ENCODE results near the gene HMGXB4.

Gene HMGXB4

DNA sequence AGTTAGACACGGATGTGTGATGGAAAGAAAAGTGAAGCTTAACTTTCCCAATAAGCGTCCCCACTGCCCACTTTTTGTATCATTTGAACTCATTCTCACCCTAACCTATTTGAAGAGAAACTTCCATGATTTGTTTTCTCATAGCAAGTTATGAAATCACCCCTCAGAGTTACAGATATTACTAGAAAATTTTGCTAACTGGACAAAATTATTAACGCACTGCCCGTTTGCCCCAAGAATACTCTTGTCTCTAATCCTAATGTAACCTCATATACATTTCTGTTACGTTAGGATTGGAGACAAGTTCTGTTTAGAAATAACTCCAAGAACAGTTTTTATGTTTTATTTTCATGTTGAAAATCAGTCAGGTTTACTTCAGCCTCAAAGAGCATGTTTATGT, 67.9 kb downstream of the HMGXB4 start:
- in situ Hi-C loops (cut with HindIII; ENCODE audit: low sequenced_read_pairs), result no loop called here

DNA sequence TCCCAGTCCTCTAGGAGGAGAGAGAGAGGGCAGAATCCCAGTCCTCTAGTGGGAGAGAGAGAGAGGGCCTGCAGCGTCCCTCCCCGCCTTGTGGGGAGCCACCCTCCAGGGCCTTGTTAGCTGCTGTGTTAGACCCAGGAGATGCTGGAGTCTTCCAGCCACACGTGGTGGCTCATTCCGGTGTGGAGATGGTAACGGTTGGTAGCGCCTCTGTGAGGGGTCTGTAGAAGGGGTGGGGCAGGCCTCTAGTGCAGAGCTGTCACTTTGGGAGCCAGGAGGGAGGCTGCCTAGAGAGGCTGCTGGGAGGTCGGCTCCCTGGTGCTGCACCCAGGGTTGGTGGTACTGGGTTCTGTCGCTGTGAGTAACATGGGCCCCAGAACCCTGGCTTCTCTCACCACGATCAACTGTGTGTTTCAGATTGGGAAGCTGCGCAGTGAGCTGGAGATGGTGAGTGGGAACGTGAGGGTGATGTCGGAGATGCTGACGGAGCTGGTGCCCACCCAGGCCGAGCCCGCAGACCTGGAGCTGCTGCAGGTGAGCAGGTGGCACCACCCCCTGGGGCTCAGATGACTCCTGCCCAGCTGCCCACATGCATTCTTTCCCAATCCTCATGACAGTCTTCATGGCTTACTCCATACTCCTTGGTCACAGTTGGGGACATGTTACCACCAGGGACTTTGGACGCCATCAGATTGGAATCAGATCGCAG, 69.7 kb downstream of the HMGXB4 start:
- in situ Hi-C loops (cut with HindIII; ENCODE audit: low sequenced_read_pairs), result no loop called here

DNA sequence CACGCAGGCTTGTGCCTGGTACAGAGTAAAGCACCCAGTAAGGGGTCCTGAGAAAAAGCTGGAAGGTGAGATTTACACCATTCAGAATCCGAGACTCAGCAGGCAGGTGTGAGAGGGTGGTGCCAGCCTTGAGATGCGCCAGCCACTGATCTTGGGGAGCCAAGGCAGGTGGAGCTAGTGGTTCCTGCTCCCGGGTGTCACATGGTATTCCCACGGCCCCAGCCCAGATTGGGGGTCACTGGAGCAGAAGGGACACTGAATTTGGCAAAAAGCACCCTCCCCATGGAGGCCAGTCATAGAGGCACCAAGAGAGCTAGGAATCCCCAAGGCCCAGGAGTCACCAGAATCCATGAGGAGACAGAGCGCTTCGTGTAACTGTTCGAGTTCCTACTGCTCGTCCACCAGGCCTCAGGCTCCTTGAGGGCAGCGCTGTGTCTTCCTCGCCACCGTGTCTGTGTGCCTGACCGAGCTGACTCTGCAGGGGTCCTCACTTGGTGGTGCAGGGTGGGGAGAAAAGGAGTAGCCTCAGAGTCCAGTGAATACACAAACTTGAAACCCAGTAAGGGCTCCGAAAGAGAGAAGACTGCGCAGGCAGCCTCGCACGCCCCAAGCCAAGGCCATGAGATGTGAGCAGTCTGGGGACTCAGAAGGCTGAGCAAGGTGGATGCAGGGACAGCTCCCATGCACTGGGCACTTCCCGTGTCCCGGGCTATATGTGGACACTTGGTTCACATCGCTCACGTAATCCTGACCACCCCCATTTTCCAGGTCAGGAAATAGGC, 70.6 kb downstream of the HMGXB4 start:
- in situ Hi-C loops (cut with HindIII; ENCODE audit: low sequenced_read_pairs), result no loop called here

DNA sequence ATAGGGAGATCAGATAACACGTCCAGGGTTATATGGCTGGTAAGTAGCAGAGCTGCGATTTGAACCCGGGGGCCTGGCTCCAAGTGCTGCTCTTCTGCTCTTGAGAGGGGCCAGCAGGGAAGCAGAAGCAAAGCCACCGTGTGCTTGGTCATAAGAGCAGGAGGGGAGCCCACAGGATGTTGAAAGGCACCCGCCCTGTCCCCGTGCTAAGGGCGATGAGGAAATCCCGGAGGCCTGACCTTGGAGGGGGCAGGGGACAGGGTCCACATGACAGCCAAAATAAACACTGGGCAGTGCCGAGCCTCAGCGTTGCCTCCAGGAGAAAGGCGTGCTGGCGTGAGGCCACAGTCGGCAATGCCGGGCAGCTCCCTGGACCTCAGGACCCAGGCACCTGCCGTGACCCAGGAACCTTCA, 71.2 kb downstream of the HMGXB4 start:
- in situ Hi-C loops (cut with HindIII; ENCODE audit: low sequenced_read_pairs), result no loop called here

DNA sequence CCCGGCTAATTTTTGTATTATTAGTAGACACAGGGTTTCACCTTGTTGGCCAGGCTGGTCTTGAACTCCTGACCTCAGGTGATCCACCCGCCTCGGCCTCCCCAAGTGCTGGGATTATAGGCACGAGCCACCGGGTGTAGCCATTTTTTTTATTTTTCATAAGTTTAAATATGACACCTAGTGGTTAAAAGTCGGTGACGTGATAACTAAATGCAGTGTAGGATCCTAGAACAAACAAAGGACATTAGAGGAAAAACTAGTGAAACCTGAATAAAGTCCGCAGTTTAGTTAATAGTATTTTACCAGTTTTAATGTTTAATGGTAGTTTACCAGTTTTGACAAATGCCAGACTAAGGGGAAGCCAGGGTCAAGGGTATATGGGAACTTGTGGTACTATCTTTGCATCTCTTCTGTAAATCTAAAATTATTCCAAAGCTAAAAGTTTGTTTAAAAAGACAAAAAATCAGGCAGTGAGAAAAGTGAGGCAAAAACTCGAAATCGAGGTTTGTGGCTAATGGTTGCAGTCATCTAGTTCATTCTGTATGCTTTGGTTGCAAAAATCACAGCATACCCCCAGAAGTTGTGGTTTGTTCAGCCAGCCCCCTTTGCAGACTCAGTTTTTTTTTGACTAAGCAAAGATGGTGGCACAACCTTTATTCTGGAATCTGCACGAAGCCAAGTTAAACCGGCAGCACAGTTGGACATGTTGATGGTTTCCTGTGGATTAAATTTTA, 72.0 kb downstream of the HMGXB4 start:
- in situ Hi-C loops (cut with HindIII; ENCODE audit: low sequenced_read_pairs), result no loop called here

DNA sequence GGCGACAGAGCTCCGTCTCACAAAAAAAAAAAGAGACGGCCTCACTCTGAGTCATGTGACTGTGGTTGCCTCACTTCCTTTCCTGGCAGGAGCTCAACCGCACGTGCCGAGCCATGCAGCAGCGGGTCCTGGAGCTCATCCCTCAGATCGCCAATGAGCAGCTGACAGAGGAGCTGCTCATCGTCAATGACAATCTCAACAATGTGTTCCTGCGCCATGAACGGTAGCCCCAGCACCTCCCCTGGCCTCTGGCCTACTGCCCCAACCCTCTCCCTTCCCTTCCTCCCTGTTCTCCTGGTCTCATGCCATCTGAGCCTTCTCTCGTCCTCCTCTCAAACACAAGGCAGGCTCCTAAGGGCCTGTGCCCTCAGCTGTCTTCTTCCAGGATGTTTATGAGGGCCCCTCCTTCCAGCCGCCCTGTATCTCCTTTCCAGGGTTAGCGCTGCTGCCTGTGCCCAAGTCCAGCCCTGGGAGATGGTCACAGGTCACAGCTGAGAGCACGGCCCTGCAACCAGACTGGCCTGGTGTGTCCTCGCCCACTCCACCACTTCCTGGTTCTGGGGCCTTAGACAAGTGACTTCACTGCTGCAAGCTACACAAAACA, 73.1 kb downstream of the HMGXB4 start:
- in situ Hi-C loops (cut with HindIII; ENCODE audit: low sequenced_read_pairs), result no loop called here

DNA sequence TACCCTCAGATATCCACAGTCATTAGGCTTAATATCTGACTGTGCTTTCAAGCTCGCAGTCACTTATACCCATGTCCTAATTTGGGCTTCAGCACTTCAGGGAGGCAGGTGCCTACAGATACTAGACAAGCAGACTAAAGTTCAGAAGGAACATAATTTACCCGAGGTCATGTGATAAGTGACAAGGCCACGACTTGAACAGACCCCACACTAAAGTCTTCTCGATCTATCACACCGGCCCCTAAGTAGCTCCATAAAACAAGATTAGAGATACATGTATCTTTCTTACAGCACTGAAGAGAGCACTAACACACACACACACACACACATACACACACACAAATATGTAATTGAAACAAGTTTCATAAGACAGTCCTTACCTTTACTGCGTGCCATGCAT, 75.0 kb downstream of the HMGXB4 start:
- in situ Hi-C loops (cut with HindIII; ENCODE audit: low sequenced_read_pairs), result no loop called here

DNA sequence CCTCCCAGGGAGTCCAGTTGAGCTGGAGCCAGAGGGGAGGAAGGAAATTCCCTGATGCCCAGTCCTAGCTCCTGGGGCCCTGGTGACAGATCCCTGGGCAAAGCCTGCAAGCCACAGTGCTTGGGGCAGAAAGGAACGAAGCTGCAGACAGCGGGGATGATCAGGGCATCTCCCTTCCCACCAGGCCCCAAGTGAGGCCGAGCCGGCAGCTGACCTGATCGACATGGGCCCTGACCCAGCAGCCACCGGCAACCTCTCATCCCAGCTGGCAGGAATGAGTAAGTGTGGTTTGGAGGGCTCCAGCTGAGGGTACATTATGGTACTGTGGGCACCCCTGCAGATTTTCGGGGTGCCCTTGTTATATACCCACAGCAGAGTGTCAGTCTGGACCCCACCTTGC, 75.9 kb downstream of the HMGXB4 start:
- in situ Hi-C loops (cut with HindIII; ENCODE audit: low sequenced_read_pairs), result no loop called here

DNA sequence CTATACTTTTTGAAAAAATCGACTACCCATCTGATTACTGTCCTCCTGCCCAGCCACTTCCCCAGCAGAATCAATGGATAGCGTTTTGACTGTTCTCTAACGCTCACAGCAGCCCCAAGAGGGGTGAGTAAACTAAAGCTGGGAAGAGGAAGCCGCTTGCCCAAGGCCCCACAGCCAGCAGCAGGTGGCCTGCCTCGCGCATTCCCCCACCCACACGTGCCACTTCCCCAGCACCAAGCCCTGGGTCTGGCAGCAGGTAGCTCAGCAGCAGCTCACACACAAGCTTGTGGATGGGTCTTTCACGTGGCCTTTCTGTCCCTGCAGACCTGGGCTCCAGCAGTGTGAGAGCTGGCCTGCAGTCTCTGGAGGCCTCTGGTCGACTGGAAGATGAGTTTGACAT, 76.7 kb downstream of the HMGXB4 start:
- in situ Hi-C loops (cut with HindIII; ENCODE audit: low sequenced_read_pairs), result no loop called here

DNA sequence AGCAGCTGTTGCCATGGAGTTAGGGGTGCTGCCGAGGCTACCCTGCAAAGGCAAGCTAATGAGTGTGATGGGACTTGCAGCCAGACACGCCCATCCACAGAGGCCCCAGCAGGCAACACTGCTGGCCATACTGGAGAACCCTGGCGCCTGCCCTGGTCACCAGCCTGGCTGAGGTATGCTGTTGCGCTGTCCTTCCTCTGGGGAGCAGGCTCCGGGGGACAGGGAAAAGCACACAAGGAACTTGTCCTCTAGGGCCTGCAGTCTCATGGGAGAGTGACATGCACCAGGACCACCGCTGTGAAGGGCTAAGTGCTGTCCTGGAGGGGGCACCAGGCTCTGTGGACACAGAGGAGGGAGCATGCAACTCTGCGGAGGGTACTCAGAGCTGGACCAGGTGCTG, 78.2 kb downstream of the HMGXB4 start:
- in situ Hi-C loops (cut with HindIII; ENCODE audit: low sequenced_read_pairs), result no loop called here

DNA sequence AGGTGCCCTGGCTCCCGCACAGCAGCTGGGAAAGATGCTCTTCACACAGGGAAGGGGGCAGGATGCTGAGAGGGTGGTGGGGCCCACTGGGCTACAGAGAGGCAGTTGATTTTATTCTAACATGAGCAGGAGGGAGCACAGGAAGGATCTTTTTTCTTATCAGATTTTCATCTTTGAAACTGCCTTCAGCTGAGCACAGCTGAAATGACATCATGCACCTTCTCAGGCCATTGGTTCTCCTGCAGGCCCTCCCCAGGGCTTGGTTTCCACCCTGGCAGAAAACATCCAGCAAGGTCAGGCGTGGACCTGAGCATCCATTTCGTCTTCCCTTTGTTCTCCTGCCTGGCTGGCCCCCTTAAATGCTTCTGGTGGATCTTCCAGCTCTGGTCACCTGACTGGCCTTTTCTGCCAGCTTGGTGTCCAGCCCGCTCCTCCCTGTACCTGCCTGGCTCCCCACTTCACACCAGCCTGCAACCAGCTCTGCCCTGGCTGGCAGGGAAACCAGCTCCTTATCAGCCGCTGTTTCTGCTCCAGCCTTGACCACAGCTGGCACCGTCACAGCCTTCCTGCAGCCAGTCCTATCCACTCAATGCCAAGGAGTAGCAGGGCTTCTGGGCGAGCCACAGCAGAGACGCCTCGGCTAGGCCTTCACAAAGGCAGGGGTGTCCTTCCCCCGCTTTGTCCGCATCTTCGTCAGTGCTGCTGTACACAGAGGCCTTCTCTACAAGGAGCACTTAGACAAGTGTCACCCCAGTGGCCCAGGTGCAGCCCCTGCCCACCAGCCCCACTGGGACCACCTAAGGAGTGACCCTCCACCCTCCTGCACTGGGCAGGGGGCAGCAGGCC, 78.9 kb downstream of the HMGXB4 start:
- in situ Hi-C loops (cut with HindIII; ENCODE audit: low sequenced_read_pairs), result no loop called here

DNA sequence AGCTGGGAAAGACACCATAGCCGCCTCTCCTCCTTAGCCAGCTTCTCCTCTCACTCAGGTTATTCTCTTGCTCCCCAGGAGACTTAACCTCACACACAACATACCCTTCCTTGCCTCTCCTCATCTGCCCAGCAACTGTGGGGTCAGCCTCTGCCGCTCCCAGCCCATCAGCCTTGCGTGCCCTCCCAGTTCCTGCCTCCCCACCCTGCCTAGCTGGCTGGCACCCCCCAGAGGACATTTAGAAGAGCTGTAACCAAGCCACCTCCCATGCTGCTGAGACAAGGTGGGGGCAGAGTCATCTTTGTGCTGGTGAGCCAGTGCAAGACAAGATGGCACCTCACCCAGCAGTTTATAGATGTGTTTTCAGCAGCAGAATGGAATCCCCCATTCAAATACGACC, 80.6 kb downstream of the HMGXB4 start:
- in situ Hi-C loops (cut with HindIII; ENCODE audit: low sequenced_read_pairs), result no loop called here

DNA sequence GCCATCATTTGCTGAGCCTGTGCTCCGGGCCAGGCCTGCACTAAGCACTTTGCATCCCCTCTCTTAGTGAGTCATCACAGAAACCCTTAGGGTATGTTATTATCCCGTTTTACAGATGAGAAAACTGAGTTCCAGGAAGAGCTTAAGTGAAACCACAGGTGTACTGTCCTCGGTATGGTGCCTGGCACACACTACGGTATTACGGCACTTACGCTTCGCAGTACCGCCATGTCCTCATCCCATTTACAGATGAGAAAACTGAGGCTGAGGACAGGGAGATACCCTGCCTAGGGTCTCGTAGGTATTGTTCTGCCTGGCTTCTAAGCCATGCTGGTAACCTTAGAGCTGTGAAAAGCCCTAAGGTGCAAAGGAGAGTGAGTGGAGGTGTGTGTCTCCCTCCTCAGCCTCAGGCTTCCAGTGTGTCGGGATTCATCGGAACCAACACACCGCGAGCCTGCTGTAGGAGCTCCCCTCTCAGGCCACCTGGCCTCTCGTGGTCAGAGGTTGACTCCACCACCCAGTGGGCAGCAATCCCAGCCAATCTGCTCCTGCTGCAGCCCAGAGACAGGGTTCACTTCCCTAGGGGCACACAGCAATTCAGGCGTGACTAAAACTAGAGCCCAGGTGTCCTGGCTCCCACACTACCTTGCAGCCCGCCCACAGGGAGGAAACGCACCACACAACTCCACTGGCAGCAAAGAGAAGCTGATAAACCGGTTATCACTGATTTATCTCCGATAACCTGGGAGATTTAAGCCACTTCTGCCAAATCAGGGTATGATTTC, 84.0 kb downstream of the HMGXB4 start:
- in situ Hi-C loops (cut with HindIII; ENCODE audit: low sequenced_read_pairs), result no loop called here

DNA sequence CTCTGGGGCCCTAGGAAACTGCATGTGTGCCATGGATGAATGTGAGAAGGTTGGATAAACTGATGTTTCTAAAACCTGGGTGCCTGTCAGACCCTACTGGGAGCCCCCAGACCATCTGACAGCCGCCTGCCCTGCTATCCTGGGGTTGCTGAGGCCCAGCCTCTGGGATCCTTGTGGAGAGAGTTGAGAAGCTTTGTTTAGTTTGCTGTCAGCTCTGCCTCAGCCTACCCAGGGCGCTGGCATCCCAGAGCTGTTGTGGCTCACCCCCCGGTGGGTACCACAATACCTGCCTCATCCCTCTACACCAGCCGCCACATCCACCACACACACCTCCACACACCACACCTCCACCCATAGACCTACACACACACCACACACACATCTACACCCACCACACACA, 85.1 kb downstream of the HMGXB4 start:
- in situ Hi-C loops (cut with HindIII; ENCODE audit: low sequenced_read_pairs), result no loop called here

DNA sequence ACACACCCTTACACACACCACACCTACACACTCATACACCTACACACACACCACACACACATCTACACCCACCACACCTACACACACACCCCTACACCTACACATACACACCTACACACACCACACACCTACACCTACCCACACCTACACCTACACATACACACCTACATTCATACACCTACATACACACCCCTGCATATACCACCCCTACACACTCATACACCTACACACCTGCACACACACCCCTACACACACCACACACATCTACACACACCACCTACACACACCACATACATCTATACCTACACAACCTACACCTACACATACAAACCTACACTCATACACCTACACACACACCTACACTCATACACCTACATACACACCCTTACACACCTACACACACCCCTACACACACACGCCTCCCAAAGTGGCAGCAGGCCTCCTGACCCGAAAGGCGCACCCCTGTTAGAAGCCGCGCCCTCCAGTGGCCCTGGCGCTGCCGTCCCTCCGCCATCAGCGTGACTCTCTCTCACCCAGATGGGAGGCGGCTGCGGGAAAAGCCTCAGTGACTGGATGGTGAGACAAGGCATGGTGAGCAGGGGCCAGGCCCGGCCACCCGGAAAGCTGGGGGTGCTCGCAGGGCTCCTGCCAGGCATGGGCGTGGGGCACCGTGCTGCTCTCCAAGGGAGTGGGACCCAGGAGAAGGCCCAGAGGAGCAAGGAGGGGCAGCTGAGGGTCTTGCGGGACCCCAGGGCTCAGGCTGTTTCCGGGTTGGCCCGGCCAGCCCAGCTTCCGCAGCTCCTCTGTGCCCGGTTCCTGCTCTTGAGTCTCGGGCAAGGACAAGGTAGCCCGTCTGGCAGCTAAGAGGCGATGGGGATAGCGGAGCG, 86.6 kb downstream of the HMGXB4 start:
- in situ Hi-C loops (cut with HindIII; ENCODE audit: low sequenced_read_pairs), result no loop called here

DNA sequence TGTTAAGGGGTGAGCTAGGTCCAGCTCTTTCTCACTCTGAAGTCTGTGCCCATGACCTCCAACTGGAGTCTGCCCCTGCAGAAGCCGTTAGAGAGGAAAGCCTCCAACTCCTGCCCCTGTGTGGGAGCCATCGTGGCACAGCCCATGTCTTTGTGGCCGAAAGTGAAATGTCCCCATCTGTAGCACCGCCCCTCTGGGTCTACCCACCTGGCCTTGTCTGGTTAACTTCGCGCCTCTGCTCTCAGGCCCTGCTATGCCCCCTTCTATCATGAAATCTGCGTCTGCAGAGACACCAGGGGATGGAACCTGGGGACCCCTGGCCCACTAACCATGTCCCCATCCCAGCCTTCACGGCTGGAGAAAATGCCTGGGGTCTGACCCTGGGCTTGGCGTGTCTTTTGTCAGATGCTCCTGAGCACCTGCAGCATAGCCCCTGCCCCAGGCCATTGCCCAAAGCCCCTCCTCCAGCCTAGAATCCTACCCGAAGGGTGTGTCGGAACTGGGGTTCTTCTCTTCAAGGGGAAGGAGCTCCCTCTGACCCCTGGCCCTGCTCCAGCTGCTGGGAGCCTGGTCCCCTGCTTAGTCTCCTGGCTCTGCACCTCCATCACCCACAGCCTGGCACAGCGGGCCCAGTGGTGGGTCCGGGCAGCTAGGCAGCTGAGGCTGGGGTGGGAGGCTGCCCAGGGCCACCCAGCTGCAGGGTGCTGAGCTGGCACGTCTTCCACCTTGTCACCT, 87.8 kb downstream of the HMGXB4 start:
- in situ Hi-C loops (cut with HindIII; ENCODE audit: low sequenced_read_pairs), result no loop called here
